Testis (tissue), 3 donors: ENCODE measurements around the gene SAMD4A. TPM values are rescaled to one million over a fixed set of nuclear protein-coding genes. Genes with fewer than 3 reads are reported as not detected.

Experiments used
- DNase-seq: peaks from one replicate; pipeline ENCODE4 v3.0.0-alpha.2; 2019
- H3K27ac ChIP-seq, 2 donors: fragments of 200-600 bp; sonication (generic); one replicate each; pipeline ENCODE4 v1.5.1; 2019
- H3K27me3 ChIP-seq: fragments of 200-600 bp; sonication (generic); one replicate; pipeline ENCODE4 v1.5.1; 2019
- H3K36me3 ChIP-seq: fragments of 200-600 bp; sonication (generic); one replicate; pipeline ENCODE4 v1.5.1; 2017; ENCODE audit warnings: low read depth; ENCODE audit errors: missing control alignments
- H3K4me1 ChIP-seq: fragments of 200-600 bp; sonication (generic); one replicate; pipeline ENCODE4 v1.5.1; 2019
- H3K4me3 ChIP-seq, 2 donors: fragments of 200-600 bp; sonication (generic); one replicate each; pipeline ENCODE4 v1.5.1; 2017 to 2019
- H3K9me3 ChIP-seq: fragments of 200-600 bp; sonication (generic); one replicate; pipeline ENCODE4 v1.5.1; 2017
- CTCF ChIP-seq, 3 experiments: fragments of 450-650 bp in 2 of 3; fragments of 200-600 bp in 1 of 3; sonication (generic) in 1 of 3; IDR thresholded peaks; one replicate each; pipeline ENCODE4 v1.5.1; 2016 to 2019; ENCODE audit warnings: antibody characterized with exemption in 3 of 3, mild to moderate bottlenecking in 2 of 3, moderate library complexity in 1 of 3
- POLR2A ChIP-seq: fragments of 450-650 bp; IDR thresholded peaks from one replicate; pipeline ENCODE4 v1.6.1; 2017; ENCODE audit warnings: antibody characterized with exemption, mild to moderate bottlenecking, moderate library complexity
- WGBS, 2 donors: methylation state at CpG; one replicate each; pipeline ENCODE4 v1.1.5; 2018; 5-methylcytosine and 5-hydroxymethylcytosine counted together
- intact Hi-C: fragments of 100-400 bp; cut with DNase I; formaldehyde crosslinking; loops from one replicate; pipeline ENCODE4 v1.15.1; 2023; ENCODE audit warnings: low total_unique reads
- polyA plus RNA-seq: library from polyadenylated mRNA; stranded (reverse); fragments of 350-450 nt; fragmentation: Illumina TruSeq; extraction: RNeasy Lipid Tissue Mini Kit (QIAGEN cat#74804); gene quantifications from one replicate; pipeline ENCODE4 v1.2.3, GENCODE V29; 2014; ENCODE audit warnings: low read depth, low replicate concordance; ENCODE audit not compliant: insufficient read depth
- total RNA-seq, 2 donors: library from RNA; depleted of rRNA; stranded (reverse); fragments of >200 nt; gene quantifications; one replicate each; pipeline ENCODE4 v1.2.3, GENCODE V29; 2016

SAMD4A gene
- total and polyA plus RNA-seq, 3 donors from 2014 or later, result 103 to 369 (median 259) TPM

- no peaks in the 10 kb centered on the region for H3K36me3 ChIP-seq
- no peaks in the 10 kb centered on the region for H3K9me3 ChIP-seq
- WGBS, 2 donors, result 86 to 89% methylated on average over 5 of the region's 5 CpGs
- no peaks in the 10 kb centered on the region for H3K27me3 ChIP-seq
- TF ChIP-seq CTCF (IDR thresholded peaks at IDR 0.05) (no peak), POLR2A (no peak)
- H3K4me3 ChIP-seq, result no peak overlapping the region
- peaks cover 7% of the 10 kb centered on the region for H3K4me1 ChIP-seq
- intact Hi-C loops, result no loop called here
- no peak overlapping the region for H3K27ac ChIP-seq
- no peak for DNase-seq
Measured at GRCh38 chr14:54625112-54625511, 58.2 kb downstream of the SAMD4A start.

GRCh38 chr14:54627219-54627539 lies 60.3 kb downstream of the SAMD4A start:
- Histone ChIP-seq H3K27me3 (no peaks in the 10 kb centered on the region), H3K9me3 (no peaks in the 10 kb centered on the region), H3K27ac (peak overlapping the region; percentile 50 to 81), H3K36me3 (no peaks in the 10 kb centered on the region), H3K4me1 (peaks cover 7% of the 10 kb centered on the region), H3K4me3 (no peak overlapping the region)
- intact Hi-C loops, result no loop called here
- no peak for TF ChIP-seq CTCF (IDR thresholded peaks at IDR 0.05)
- no peak for DNase-seq
- WGBS, 2 donors, result 42 to 51% methylated on average over 4 of the region's 4 CpGs

- 41 to 44% methylated on average over 13 of the region's 13 CpGs for WGBS, 2 donors
Measured at GRCh38 chr14:54627540-54628363, 60.8 kb downstream of the SAMD4A start.

GRCh38 chr14:54629183-54629582 lies 62.3 kb downstream of the SAMD4A start:
- no peak overlapping the region for H3K27ac ChIP-seq

More at GRCh38 chr14:54627540-54628363, 60.8 kb downstream of the SAMD4A start:
- Histone ChIP-seq H3K36me3 (no peaks in the 10 kb centered on the region), H3K27me3 (no peaks in the 10 kb centered on the region), H3K9me3 (no peaks in the 10 kb centered on the region), H3K4me1 (peaks cover 7% of the 10 kb centered on the region), H3K4me3 (no peak overlapping the region), H3K27ac (peak overlapping the region; percentile 50 to 81)
- peak; percentile 35 for DNase-seq
- TF ChIP-seq POLR2A, result no peak
- no peak for TF ChIP-seq CTCF (IDR thresholded peaks at IDR 0.05)
- intact Hi-C loops, result no loop called here

More at GRCh38 chr14:54629183-54629582, 62.3 kb downstream of the SAMD4A start:
- DNase-seq, result no peak
- Histone ChIP-seq H3K4me3 (no peak overlapping the region), H3K27me3 (no peaks in the 10 kb centered on the region), H3K9me3 (no peaks in the 10 kb centered on the region), H3K4me1 (peaks cover 7% of the 10 kb centered on the region), H3K36me3 (no peaks in the 10 kb centered on the region)
- intact Hi-C loops, result no loop called here
- WGBS, 2 donors, result 85 to 96% methylated on average over 3 of the region's 3 CpGs
- TF ChIP-seq CTCF (IDR thresholded peaks at IDR 0.05), result no peak
- no peak for TF ChIP-seq POLR2A
